GM23248 (cell line): ENCODE results near the gene SCYL1. TPM values are rescaled to one million over a fixed set of nuclear protein-coding genes. Genes with fewer than 3 reads are reported as not detected.

Source experiments
- DNase-seq: peaks from one replicate; pipeline ENCODE4 v3.0.0-alpha.2; 2015
- H2AFZ ChIP-seq: fragments of 200-600 bp; sonication (generic); 2 replicates; pipeline ENCODE4 v1.6.1; 2016; ENCODE audit warnings: antibody characterized with exemption
- H3F3A ChIP-seq: fragments of 200-600 bp; sonication (generic); 2 replicates; pipeline ENCODE4 v1.6.1; 2016; ENCODE audit warnings: mild to moderate bottlenecking, antibody characterized with exemption, mixed run types; ENCODE audit not compliant: insufficient read depth
- H3K27ac ChIP-seq: fragments of 200-600 bp; sonication (generic); 2 replicates; pipeline ENCODE4 v1.5.1; 2016; ENCODE audit warnings: mild to moderate bottlenecking
- H3K27me3 ChIP-seq: fragments of 200-600 bp; sonication (generic); replicated peaks from 2 replicates; pipeline ENCODE4 v1.6.1; 2016; ENCODE audit warnings: mild to moderate bottlenecking; ENCODE audit not compliant: insufficient read depth
- H3K36me3 ChIP-seq: fragments of 200-600 bp; sonication (generic); 2 replicates; pipeline ENCODE4 v1.6.1; 2016; ENCODE audit warnings: low read depth, mild to moderate bottlenecking
- H3K4me1 ChIP-seq: fragments of 200-600 bp; sonication (generic); 2 replicates; pipeline ENCODE4 v1.6.1; 2016; ENCODE audit warnings: mild to moderate bottlenecking; ENCODE audit not compliant: insufficient read depth
- H3K4me2 ChIP-seq: fragments of 200-600 bp; sonication (generic); one replicate; pipeline ENCODE4 v1.6.1; 2016; ENCODE audit warnings: mild to moderate bottlenecking; ENCODE audit not compliant: unreplicated experiment
- H3K4me3 ChIP-seq: fragments of 200-600 bp; sonication (generic); 2 replicates; pipeline ENCODE4 v1.5.1; 2016; ENCODE audit warnings: mild to moderate bottlenecking
- H3K79me2 ChIP-seq: fragments of 200-600 bp; sonication (generic); 2 replicates; pipeline ENCODE4 v1.6.1; 2016; ENCODE audit warnings: mild to moderate bottlenecking; ENCODE audit not compliant: insufficient read depth
- H3K9ac ChIP-seq: fragments of 200-600 bp; sonication (generic); 2 replicates; pipeline ENCODE4 v1.6.1; 2016; ENCODE audit warnings: mild to moderate bottlenecking
- H3K9me2 ChIP-seq: fragments of 200-600 bp; sonication (generic); 2 replicates; pipeline ENCODE4 v1.6.1; 2016; ENCODE audit warnings: mixed run types, mild to moderate bottlenecking, moderate library complexity; ENCODE audit not compliant: insufficient read depth
- H3K9me3 ChIP-seq: fragments of 200-600 bp; sonication (generic); one replicate; pipeline ENCODE4 v1.6.1; 2017; ENCODE audit warnings: low read depth
- H4K20me1 ChIP-seq: fragments of 200-600 bp; sonication (generic); 2 replicates; pipeline ENCODE4 v1.6.0; 2016; ENCODE audit not compliant: insufficient read depth
- EZH2 ChIP-seq: fragments of 200-600 bp; sonication (generic); IDR thresholded peaks from 2 replicates; pipeline ENCODE4 v1.6.1; 2018; ENCODE audit warnings: antibody characterized with exemption, mild to moderate bottlenecking; ENCODE audit not compliant: insufficient read depth, poor library complexity, severe bottlenecking
- EZH2phosphoT487 ChIP-seq: fragments of 200-600 bp; sonication (generic); IDR thresholded peaks from 2 replicates; pipeline ENCODE4 v1.6.1; 2018; ENCODE audit warnings: antibody characterized with exemption, moderate library complexity, mild to moderate bottlenecking, low read depth; ENCODE audit not compliant: insufficient read depth
- WGBS, 2 experiments: methylation state at CpG; one replicate each; pipeline ENCODE4 v1.1.6; 2015 to 2017; ENCODE audit warnings: low lambda C conversion rate in 2 of 2, low coverage in 1 of 2; ENCODE audit errors: missing lambda C conversion rate in 2 of 2; 5-methylcytosine and 5-hydroxymethylcytosine counted together
- in situ Hi-C: fragments of 300-500 bp; cut with MboI; formaldehyde crosslinking; loops from 2 replicates; pipeline ENCODE4 v1.15.0; 2020
- polyA plus RNA-seq: library from polyadenylated mRNA; unstranded; fragments of >200 nt; fragmentation: Nextera tagmentation; extraction: Ambion mirVana; gene quantifications from 2 replicates; pipeline ENCODE4 v1.2.1, GENCODE V29; 2016
- total RNA-seq: library from RNA; depleted of rRNA; stranded (reverse); fragments of >200 nt; shearing (Covaris generic); gene quantifications from 2 replicates; pipeline ENCODE4 v1.2.3, GENCODE V29; 2014

Gene SCYL1
- total and polyA plus RNA-seq, 2 experiments from 2014 or later = 90.7 to 115 TPM

GRCh38 chr11:65538915-65539743 lies 14.2 kb downstream of the SCYL1 start:
- no peaks in the 10 kb centered on the region for H3K79me2 ChIP-seq
- DNase-seq = peak; percentile 18
- 0 out of 2 replicates have a peak, but pooled peaks cover 3% of the 10 kb centered on the region for H3K36me3 ChIP-seq
- no peak overlapping the region for H3K4me2 ChIP-seq
- no peaks in the 10 kb centered on the region for H3K9me2 ChIP-seq
- H2AFZ ChIP-seq = no peak overlapping the region
- no peaks in the 10 kb centered on the region for H3K27me3 ChIP-seq
- peak overlapping the region; percentile 77 for H3K27ac ChIP-seq
- no peaks in the 10 kb centered on the region; the same call in 1 of the 2 replicates for H3K4me1 ChIP-seq
- H3K9ac ChIP-seq = peak overlapping the region; percentile 64; the same call in 1 of the 2 replicates
- H3K4me3 ChIP-seq = peak overlapping the region; percentile 68; the same call in 1 of the 2 replicates
- no peaks in the 10 kb centered on the region for H4K20me1 ChIP-seq
- H3K9me3 ChIP-seq = no peaks in the 10 kb centered on the region
- WGBS, 2 experiments = 90% methylated on average over 48 to 86 of the region's 92 CpGs
- in situ Hi-C loops = no loop called here
- TF ChIP-seq EZH2phosphoT487 = no peak
- no peak for TF ChIP-seq EZH2
- H3F3A ChIP-seq = peaks cover 29% of the 10 kb centered on the region

- TF ChIP-seq EZH2 (no peak), EZH2phosphoT487 (no peak)
- peak overlapping the region; percentile 42; the same call in 1 of the 2 replicates for H2AFZ ChIP-seq
- in situ Hi-C loops = no loop called here
- H3K9me2 ChIP-seq = no peaks in the 10 kb centered on the region
- 27 to 33% methylated on average over 28 to 56 of the region's 60 CpGs for WGBS, 2 experiments
- H3K79me2 ChIP-seq = no peaks in the 10 kb centered on the region
- DNase-seq = no peak
- H3K4me1 ChIP-seq = no peaks in the 10 kb centered on the region; the same call in 1 of the 2 replicates
- peak overlapping the region; percentile 70 for H3K4me2 ChIP-seq
- H3K27me3 ChIP-seq = no peaks in the 10 kb centered on the region
- 0 out of 2 replicates have a peak, but pooled peaks cover 3% of the 10 kb centered on the region for H3K36me3 ChIP-seq
- H3F3A ChIP-seq = peaks cover 36% of the 10 kb centered on the region
- H3K9ac ChIP-seq = peak overlapping the region; percentile 64
- no peaks in the 10 kb centered on the region for H4K20me1 ChIP-seq
- H3K27ac ChIP-seq = peak overlapping the region; percentile 77
- H3K4me3 ChIP-seq = peak overlapping the region; percentile 68
- H3K9me3 ChIP-seq = no peaks in the 10 kb centered on the region
These were observed 14.9 kb downstream of the SCYL1 start for GRCh38 chr11:65539744-65540289.

GRCh38 chr11:65540290-65541092 lies 15.6 kb downstream of the SCYL1 start:
- H3K27ac ChIP-seq = peak overlapping the region; percentile 77
- H4K20me1 ChIP-seq = no peaks in the 10 kb centered on the region
- peak overlapping the region; percentile 68 for H3K4me3 ChIP-seq
- 1% methylated on average over 47 to 77 of the region's 78 CpGs for WGBS, 2 experiments
- no peaks in the 10 kb centered on the region for H3K27me3 ChIP-seq
- H3K9ac ChIP-seq = peak overlapping the region; percentile 64
- in situ Hi-C loops = no loop called here
- no peaks in the 10 kb centered on the region for H3K79me2 ChIP-seq
- H3K4me1 ChIP-seq = no peaks in the 10 kb centered on the region; the same call in 1 of the 2 replicates
- 0 out of 2 replicates have a peak, but pooled peaks cover 3% of the 10 kb centered on the region for H3K36me3 ChIP-seq
- H3K4me2 ChIP-seq = peak overlapping the region; percentile 70
- H2AFZ ChIP-seq = peak overlapping the region; percentile 42; the same call in 1 of the 2 replicates
- H3K9me2 ChIP-seq = no peaks in the 10 kb centered on the region
- peaks cover 36% of the 10 kb centered on the region for H3F3A ChIP-seq
- no peaks in the 10 kb centered on the region for H3K9me3 ChIP-seq
- TF ChIP-seq EZH2phosphoT487 = no peak
- TF ChIP-seq EZH2 = no peak
- peak; percentile 97 for DNase-seq
